GM19372 (cell line): Measurements from ENCODE around the gene RAPGEF5.

Experiments used
- ATAC-seq: cut with Tn5 transposase; IDR thresholded peaks from one replicate; pipeline ENCODE4 v1.9.1; 2021; ENCODE audit warnings: mild to moderate bottlenecking, low read depth, moderate library complexity; ENCODE audit not compliant: unreplicated experiment

RAPGEF5 gene

GRCh38 chr7:22351878-22352277, 5.1 kb downstream of the RAPGEF5 start:
- no peak for ATAC-seq

DNA sequence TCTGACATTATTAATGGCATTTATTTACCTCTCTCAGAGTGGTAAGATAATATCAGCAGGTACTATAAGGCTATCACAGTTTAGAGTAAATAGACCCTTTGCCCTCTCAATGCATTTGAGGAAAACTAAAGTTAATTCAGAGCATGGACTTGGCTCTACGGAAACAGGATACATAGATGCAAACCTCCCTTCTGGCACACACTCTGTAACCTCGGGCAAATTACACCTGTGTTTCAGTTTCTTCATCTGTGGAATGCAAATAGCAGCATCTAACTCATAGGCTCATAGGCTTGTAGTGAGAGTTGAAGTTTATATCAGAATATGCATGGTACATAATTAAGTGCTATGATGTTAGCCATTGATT, 5.6 kb downstream of the RAPGEF5 start:
- ATAC-seq, result no peak

DNA sequence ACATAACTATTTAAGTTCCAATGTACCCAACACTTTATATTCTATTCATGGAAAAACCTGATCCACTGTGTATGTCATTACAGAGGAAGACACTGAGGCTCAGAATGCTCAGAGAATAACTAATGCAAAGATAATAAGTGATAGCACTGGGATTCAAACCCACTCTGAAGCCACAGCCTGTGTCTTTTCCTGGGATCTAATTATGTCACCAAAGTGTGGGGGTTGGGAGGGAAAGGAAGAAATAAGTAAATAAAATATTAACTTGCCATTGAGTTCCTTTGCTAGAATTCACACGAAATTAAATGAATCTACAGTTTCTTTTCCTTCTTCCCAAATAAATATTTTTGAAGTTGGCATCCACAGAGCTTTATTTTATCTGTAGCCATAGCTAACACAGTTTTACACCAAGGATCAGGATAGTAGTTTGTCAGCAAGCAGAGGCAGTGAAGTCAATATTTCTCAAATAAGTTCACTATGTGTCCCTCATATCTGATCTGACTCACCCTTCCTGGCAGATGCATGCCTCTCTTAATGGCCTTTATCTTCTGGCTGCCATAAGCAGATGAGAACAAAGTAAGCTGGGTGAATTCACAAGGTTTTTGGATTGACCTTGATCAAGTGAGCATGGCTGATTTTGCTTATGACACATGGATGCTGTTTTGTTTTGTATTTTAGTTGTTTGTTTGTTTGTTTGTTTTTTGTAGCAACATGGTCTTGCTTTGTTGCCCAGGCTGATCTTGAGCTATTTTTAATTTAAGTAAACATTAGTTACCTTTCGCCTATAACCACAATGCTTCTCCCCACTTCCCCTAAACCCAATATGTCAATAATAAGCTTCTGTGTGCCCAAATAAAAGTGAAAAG, 6.3 kb downstream of the RAPGEF5 start:
- ATAC-seq, result no peak

DNA sequence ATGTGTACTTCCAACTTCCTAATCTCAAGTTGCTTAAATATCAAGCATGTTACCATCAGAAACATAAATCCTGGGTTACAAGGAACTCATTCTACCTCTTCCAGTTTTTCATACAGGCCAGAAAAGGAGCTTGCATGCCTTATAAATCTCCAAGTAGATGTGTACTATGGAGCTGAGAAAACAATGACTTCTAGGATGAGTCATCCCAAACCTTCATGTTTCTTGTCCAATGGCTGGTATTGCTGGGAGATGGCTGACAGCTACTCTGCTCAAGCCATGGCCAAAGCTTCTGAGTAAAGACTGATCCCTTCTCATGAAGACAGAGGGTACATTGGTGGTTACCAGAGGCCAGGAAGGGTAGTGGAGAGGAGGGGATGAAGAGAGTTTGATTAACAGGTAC, 8.6 kb downstream of the RAPGEF5 start:
- ATAC-seq, result no peak

DNA sequence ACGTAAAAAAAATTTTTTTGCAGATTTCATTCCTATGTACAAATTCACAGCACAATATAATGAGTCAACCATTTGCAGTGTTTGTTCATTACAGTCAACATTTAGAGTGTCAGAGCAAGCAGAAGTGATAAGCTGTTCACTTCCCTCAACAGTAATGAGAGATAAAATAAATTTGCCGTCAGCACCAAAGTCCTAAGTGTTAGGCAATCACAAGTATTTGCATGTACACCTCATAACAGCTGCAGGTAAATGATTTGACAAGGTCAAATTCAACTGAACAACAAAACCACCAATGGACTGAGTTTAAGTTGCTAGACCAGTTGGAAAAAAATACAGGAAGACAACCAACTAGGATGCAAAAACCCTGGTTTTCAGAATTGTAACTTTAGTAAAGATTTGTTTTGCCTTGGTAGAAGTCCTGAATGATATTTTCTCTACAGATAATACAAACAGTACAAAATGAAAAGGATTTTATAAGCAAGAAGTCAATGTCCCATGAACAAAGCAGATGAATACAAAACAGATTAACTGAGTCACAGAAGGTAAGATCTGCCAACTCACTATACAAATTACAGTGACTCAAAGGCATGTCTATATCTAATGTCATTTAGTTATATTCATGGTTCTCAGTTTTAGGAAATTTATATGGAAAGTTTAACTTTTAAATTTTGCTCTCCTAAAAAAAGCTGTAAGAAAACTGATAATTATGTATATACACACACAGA, 10.4 kb downstream of the RAPGEF5 start:
- no peak for ATAC-seq

DNA sequence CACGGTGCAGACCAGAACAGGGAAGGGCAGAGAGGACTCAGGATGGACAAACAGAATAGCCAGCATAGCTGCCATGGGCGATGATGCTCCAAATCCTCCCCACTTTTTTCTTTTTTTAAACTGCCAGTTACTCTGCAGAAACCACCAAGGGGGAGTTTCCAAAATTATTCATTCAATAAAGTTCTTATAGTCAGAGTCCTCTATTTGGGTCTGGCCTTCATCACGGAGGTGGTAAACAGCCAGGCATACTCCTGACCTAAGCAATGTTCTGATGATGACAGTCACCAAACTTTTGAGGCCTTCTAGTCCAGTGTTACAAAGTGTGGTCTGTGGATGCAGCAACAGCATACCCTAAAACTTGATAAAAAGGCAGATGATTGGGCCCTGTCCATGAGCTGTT, 12.3 kb downstream of the RAPGEF5 start:
- no peak for ATAC-seq

DNA sequence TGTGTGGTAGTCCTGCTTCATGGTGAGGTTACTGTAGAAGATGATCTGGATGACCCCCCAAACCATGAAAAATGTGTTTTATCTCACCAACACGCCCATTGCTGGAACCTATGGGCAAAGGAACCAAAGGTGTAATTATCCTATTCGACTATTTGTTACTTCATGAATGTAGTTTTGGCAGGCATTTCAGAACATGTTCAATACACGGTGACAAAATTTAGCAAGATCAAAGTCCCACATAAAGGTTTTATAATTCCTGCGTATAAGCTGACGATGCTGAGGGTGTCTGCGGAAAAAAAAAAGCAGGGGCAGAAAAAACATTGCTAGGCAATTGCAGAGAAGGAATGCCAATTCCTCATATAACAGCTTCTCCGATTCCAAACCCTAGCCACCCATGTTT, 13.3 kb downstream of the RAPGEF5 start:
- ATAC-seq, result no peak

DNA sequence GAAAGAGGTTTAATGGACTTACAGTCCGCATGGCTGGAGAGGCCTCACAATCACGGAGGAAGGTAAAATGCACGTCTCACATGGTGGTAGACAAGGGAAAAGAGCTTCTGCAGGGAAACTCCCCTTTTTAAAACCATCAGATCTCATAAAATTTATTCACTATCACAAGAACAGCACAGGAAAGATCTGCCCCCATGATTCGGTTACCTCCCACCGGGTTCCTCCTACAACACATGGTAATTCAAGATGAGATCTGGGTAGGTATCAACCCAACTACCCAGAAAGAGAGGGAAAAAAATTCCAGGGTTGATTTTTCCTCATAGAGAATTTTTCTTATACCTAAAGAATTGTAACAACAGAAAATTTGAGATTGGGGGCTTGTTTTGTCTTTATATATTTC, 13.9 kb downstream of the RAPGEF5 start:
- no peak for ATAC-seq

DNA sequence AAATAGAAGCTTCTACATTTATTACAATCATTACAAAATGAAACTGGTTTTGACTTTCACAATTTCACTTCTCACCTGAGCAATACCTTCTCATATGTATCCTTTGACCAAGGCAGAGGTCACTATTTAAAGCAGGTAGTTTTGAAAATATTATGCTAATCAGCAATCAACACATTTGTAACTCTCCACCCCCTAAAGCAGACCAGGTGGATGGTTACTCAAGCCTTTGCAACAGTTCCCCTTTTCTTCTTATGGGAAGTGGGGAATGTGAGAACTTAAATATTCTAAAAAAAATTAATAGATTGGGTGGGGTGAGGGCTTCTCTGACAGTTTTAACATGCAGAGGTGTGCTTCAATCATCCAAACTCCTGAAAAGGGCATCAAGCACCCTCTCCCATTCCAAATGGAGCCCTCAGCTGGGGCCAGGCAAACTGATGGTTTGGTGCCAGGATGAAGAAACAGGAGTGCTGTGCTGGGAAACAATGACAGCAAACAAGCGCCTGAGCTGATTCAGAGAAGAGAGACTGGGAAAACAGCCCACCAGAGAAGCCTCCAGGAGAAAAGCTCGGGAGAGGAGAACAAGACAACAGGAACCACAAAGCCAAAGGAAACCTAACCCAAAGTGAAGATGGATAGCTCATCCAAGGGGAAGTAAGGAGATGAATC, 17.1 kb downstream of the RAPGEF5 start:
- no peak for ATAC-seq

- ATAC-seq, result no peak
Measured at GRCh38 chr7:22338877-22339276, 18.1 kb downstream of the RAPGEF5 start.

DNA sequence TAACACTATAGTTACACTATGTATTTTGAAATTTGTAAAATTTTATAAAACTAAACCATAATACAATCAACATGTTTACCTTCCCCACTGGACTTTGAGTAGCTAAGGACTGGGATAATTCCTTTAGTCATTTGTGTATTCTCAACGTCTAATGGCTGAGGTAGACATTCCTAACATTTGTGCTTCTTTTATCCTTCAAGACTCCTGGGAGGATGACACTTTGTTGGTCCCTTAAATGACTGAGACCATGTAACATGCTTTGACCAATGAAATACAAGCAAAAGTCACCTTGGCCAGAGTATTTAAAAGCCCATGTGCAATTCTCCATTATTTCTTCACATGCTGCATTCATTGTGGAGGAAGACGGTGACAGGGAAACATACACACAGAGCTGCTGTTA, 18.5 kb downstream of the RAPGEF5 start:
- ATAC-seq, result no peak

- ATAC-seq, result no peak
Measured at GRCh38 chr7:22333680-22334141, 23.2 kb downstream of the RAPGEF5 start.

DNA sequence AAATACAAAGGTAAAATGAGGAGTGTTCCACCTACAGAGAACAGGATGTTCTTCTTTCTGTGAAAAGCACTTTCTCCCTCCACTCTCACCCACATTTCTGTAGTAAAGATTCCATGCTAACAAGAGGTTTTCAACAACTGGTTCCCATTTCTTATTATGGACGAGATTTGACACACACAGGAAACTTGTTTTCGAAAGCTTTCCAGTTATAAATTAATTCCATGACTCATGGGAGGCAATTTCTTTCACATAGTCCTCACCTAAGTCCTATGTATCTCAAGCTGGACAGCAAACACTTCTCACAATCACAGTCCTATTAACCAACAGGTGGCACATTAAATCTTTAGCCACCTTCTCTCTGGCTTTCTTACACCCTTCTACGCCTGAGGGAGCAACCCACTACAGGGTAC, 24.5 kb downstream of the RAPGEF5 start:
- ATAC-seq, result no peak

- no peak for ATAC-seq
Measured at GRCh38 chr7:22331704-22332103, 25.2 kb downstream of the RAPGEF5 start.

DNA sequence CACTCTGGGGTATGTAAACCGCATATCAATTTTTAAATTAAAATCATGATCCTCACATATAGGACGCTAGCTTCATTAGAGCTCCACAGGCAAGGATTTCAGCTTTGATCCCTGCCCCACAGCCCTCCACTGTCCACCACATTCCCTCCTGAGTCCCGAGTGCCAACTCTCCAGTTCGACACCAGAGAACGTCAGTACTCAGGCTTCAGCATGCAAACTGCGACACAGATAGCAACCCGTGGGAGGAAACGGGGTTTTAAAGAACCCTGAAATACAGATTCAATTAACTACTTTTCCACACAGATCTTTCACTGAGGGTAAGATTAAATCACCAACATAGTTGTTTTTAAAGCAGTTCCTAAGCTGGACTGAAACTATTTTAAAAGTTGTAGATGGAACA, 26.1 kb downstream of the RAPGEF5 start:
- ATAC-seq, result no peak

DNA sequence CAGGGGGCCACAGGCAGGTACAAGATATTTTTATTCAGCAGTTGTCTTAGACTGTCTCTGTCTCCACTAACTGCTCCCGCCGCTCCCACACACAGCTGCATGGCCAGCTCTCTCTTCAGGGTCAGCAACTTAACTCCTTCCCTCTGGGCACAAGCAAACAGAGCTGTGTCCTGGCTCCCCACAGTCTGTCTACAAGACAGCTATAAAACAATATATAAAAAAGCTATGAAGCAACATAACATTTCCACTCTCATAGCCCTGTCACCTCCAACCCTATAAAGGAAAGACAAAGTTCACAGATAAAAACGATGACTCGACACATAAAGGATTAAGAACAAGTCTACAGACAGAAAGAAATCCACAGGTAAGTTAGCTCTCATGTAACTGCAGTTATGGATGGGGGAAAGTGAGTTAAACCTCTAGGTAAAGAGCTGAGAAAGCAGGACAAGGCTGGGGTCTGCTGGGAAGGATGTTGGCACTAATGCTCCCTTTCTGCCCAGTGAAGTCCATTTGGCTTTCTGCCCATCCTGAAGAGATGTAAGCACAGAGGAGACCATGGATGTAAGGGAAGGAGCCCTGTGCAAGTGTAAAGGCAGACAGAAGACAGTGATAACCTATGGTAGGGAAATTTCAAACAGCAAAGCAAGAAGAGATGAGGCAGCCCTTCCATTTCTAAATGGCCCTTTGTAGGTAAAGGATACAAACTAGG, 27.0 kb downstream of the RAPGEF5 start:
- ATAC-seq, result no peak

DNA sequence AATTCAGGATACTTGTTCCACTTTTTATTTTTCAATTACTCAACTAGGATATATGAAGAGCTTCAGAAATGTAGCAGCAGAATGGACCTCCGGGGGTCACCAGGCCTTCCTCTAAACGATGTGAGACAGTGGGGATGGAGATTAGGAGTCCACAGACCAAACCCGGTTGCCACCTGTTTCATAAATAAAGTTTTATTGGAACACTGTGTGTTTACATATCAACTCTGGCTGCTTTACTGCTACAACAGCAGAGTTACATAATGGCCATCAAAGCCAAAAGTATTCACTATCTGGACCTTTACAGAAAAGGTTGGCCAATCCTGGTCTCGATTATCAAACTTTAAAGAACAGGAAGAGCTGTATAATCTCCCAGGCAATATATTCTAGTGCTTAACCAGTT, 30.8 kb downstream of the RAPGEF5 start:
- no peak for ATAC-seq

- ATAC-seq, result no peak
Measured at GRCh38 chr7:22325671-22326070, 31.3 kb downstream of the RAPGEF5 start.

GRCh38 chr7:22323714-22324113, 33.2 kb downstream of the RAPGEF5 start:
- no peak for ATAC-seq

GRCh38 chr7:22320416-22320815, 36.5 kb downstream of the RAPGEF5 start:
- no peak for ATAC-seq
